Lung (tissue), 12 donors: ENCODE measurements around the gene FATE1. TPM values are rescaled to one million over a fixed set of nuclear protein-coding genes. Genes with fewer than 3 reads are reported as not detected.
A peak's percentile ranks its signal among the peaks of the same experiment; 100 is the strongest.

ENCODE experiments used
- ATAC-seq: fragments of 200-7000 bp; cut with Tn5 transposase; one replicate; pipeline ENCODE4 v1.9.1; 2020; ENCODE audit warnings: moderate number of reproducible peaks; ENCODE audit not compliant: insufficient read depth, low FRiP score
- DNase-seq, 3 donors: peaks; one replicate each; pipeline ENCODE4 v3.0.0-alpha.2; 2013 to 2017
- H3K27ac ChIP-seq, 2 donors: one replicate each; pipeline ENCODE4 v1.5.1; 2013; ENCODE audit warnings: mild to moderate bottlenecking in 2 of 2, moderate library complexity in 2 of 2, control low read depth in 1 of 2, inconsistent platforms in 1 of 2, low read depth in 1 of 2, low read length in 1 of 2
- H3K27me3 ChIP-seq, 3 donors: one replicate each; pipeline ENCODE4 v1.5.1; 2013; ENCODE audit warnings: low read length in 2 of 3; ENCODE audit not compliant: control insufficient read depth in 3 of 3, insufficient read depth in 3 of 3
- H3K36me3 ChIP-seq, 4 donors: one replicate each; pipeline ENCODE4 v1.5.1; 2013; ENCODE audit warnings: low read length in 4 of 4, mild to moderate bottlenecking in 1 of 4, moderate library complexity in 1 of 4; ENCODE audit not compliant: control insufficient read depth in 4 of 4, insufficient read depth in 4 of 4
- H3K4me1 ChIP-seq, 5 donors: one replicate each; pipeline ENCODE4 v1.5.1; 2013; ENCODE audit warnings: low read length in 5 of 5, mild to moderate bottlenecking in 2 of 5, moderate library complexity in 1 of 5; ENCODE audit not compliant: control insufficient read depth in 5 of 5, insufficient read depth in 5 of 5
- H3K4me3 ChIP-seq: one replicate; pipeline ENCODE4 v1.5.1; 2013; ENCODE audit warnings: mild to moderate bottlenecking, control low read depth, moderate library complexity
- H3K9ac ChIP-seq, 2 donors: one replicate each; pipeline ENCODE4 v1.5.1; 2013; ENCODE audit warnings: low read length in 2 of 2, control low read depth in 1 of 2; ENCODE audit not compliant: insufficient read depth in 1 of 2
- H3K9me3 ChIP-seq, 4 donors: one replicate each; pipeline ENCODE4 v1.5.1; 2013; ENCODE audit warnings: low read length in 3 of 4, mild to moderate bottlenecking in 1 of 4, moderate library complexity in 1 of 4; ENCODE audit not compliant: control insufficient read depth in 4 of 4, insufficient read depth in 3 of 4
- WGBS, 2 donors: extraction: QIAGEN DNeasy Blood & Tissue Kit; methylation state at CpG; one replicate each; pipeline ENCODE4 v1.1.7; 2013; 5-methylcytosine and 5-hydroxymethylcytosine counted together
- polyA plus RNA-seq, 2 donors: library from polyadenylated mRNA; stranded (reverse); fragments of 200-250 nt; gene quantifications; one replicate each; pipeline ENCODE4 v1.2.1, GENCODE V29; 2013
- total RNA-seq, 2 donors: library from RNA; depleted of rRNA in 1 of 2; stranded (reverse); fragments of >200 nt in 1 of 2; gene quantifications; one replicate each; pipeline ENCODE4 v1.2.1, GENCODE V29; 2014 to 2021
- TF ChIP-seq, protein P1 (sequence below): IDR thresholded peaks from 2 replicates; pipeline ENCODE4 v1.5.1; 2012; ENCODE audit warnings: mild to moderate bottlenecking; ENCODE audit errors: control extremely low read depth, extremely low read depth
- donor health status: control.
- donor health status: control.
- donor health status: Bipolar disorder and iron deficiency.
- donor health status: healthy.
- donor health status: DM: yes; HTN: yes; CAD: no.

Gene FATE1
- total and polyA plus RNA-seq, 4 donors = 0.05 to 1.0 (median 0.37) TPM; not detected in 1

DNA sequence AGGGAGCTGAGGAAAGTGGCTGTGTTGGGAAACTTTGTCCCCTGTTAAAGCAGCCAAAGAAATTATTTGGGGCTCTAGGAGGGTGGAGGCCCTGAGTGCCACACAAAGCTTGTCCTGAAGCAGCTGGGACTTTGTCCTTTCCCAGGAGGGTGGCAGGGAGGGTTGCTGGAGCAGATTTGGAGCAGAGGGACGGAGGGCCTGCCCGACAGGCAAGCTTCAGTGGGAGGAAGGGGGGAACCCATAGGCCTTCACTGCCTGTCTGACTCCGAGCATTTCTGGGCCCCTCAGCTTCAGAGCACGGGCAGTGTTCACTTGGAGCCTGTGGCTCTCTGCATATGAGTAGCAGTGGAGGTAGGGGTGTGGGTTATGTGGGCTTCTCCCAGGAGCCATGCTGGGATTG, 11.5 kb downstream of the FATE1 start:
- TF ChIP-seq, protein P1, sequence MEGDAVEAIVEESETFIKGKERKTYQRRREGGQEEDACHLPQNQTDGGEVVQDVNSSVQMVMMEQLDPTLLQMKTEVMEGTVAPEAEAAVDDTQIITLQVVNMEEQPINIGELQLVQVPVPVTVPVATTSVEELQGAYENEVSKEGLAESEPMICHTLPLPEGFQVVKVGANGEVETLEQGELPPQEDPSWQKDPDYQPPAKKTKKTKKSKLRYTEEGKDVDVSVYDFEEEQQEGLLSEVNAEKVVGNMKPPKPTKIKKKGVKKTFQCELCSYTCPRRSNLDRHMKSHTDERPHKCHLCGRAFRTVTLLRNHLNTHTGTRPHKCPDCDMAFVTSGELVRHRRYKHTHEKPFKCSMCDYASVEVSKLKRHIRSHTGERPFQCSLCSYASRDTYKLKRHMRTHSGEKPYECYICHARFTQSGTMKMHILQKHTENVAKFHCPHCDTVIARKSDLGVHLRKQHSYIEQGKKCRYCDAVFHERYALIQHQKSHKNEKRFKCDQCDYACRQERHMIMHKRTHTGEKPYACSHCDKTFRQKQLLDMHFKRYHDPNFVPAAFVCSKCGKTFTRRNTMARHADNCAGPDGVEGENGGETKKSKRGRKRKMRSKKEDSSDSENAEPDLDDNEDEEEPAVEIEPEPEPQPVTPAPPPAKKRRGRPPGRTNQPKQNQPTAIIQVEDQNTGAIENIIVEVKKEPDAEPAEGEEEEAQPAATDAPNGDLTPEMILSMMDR = no peak
- peaks cover 0 to 4% (median 4%) of the 10 kb centered on the region in 3 donors for H3K27me3 ChIP-seq

DNA sequence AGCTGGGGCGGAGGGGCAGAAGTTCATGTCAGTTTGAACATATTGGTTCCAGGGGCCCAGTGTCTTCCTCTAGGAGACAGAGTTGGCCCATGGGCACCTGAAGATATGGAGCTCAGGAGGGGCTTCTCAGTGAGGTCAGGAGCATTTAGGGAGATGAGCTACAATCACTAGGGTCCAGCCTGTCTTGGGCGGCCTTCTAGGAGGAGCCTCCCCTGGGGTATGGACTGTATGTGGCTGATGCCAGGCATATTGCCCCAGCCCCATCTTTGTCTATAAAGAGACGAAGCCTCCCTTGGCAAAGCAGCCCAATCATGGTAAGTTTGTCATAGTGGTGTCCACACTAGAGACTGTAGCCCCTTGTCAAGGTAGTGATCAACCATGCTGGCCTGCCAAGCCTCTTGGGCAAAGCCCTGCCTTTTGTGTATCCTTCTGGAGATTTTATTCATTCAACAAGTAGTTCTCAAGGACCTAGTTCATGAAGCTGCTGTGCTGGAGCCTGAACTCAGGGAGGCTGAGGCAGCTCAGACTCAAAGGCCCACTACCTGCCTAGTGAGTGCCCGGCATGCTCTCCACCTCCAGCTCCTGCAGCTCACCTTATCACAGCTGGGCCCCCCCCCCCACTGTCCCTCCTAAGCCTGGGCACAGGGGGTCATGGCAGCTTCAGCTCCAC, 13.4 kb downstream of the FATE1 start:
- DNase-seq = peak in 1 of 3 donors; percentile 3
- no peaks in the 10 kb centered on the region for H3K36me3 ChIP-seq
- no peak for ATAC-seq
- H3K4me3 ChIP-seq = no peak overlapping the region
- TF ChIP-seq, protein P1 = no peak
- H3K9ac ChIP-seq = no peak overlapping the region
- no peak overlapping the region for H3K27ac ChIP-seq
- H3K9me3 ChIP-seq = peaks cover 0 to 2% (median 0%) of the 10 kb centered on the region in 4 donors
- peaks cover 0 to 9% (median 4%) of the 10 kb centered on the region in 3 donors for H3K27me3 ChIP-seq
- H3K4me1 ChIP-seq = peaks cover 0 to 4% (median 0%) of the 10 kb centered on the region in 5 donors
- 74 to 100% methylated on average over 4 of the region's 4 CpGs for WGBS, 2 donors

More for the DNA sequence above, 11.5 kb downstream of the FATE1 start:
- H3K27ac ChIP-seq = no peak overlapping the region
- 70 to 92% methylated on average over 4 of the region's 4 CpGs for WGBS, 2 donors
- ATAC-seq (no peak), DNase-seq (peak in 1 of 3 donors; percentile 7)
- no peak overlapping the region for H3K9ac ChIP-seq
- no peak overlapping the region for H3K4me3 ChIP-seq
- H3K9me3 ChIP-seq = peaks cover 0 to 2% (median 0%) of the 10 kb centered on the region in 4 donors
- H3K36me3 ChIP-seq = no peaks in the 10 kb centered on the region
- H3K4me1 ChIP-seq = peaks cover 0 to 4% (median 0%) of the 10 kb centered on the region in 5 donors

DNA sequence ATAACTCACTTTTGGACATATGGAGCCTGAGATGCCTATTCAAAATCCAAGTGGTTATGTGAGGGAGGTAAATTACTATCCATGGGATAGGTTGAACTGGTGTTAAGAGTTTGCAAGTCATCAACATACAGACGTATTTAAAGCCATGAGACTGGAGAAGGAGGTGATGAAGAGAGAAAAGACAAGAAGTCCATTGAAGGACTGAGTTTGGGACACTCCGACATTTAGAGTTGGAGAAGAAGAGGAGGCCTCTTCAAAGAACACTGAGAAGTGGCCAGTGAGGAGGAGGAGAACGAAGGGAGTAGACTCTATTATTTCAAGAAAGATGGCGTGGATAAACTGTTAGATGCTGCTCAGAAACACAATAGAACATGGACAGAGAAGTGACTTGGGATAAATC, 18.6 kb downstream of the FATE1 start, which contains the start of gene CNGA2:
TSS of gene CNGA2 (plus strand) at position 301 of the 400 bp plus-strand sequence. CDS start 3,738 bp downstream, outside the sequence.
- H3K9ac ChIP-seq = no peak within 1 kb of the TSS
- no peaks in the 10 kb centered on the region for H3K4me1 ChIP-seq
- no peaks in the 10 kb centered on the region for H3K36me3 ChIP-seq
- DNase-seq = peak in 1 of 3 donors; percentile 5
- H3K9me3 ChIP-seq = peaks cover 0 to 7% (median 0%) of the 10 kb centered on the region in 4 donors
- H3K4me3 ChIP-seq = no peak within 1 kb of the TSS
- H3K27me3 ChIP-seq = peaks cover 0 to 9% (median 0%) of the 10 kb centered on the region in 3 donors
- TF ChIP-seq, protein P1 = no peak
- no peak within 1 kb of the TSS for H3K27ac ChIP-seq
- 64 to 89% methylated on average over 4 of the region's 4 CpGs for WGBS, 2 donors
- ATAC-seq = no peak
